Pancreas (tissue), 10 donors: ENCODE measurements around the gene NAT9. TPM values are rescaled to one million over a fixed set of nuclear protein-coding genes. Genes with fewer than 3 reads are reported as not detected.

Experiments
- ATAC-seq, 4 donors: fragments of 200-7000 bp; cut with Tn5 transposase; one replicate each; pipeline versions ENCODE4 v1.8.0 to v1.9.1; 2020; ENCODE audit warnings: mild to moderate bottlenecking in 4 of 4, moderate library complexity in 4 of 4
- DNase-seq, 6 donors: peaks; one replicate each; pipeline ENCODE4 v3.0.0-alpha.2; 2020
- FAIRE-seq: peaks from 2 replicates; lab custom pipeline; 2012; peaks lifted over from hg19 to GRCh38; lab: Jason Lieb, UNC
- H3K27ac ChIP-seq, 4 donors: fragments of 200-600 bp; sonication (generic); 1 replicate in 3 of 4; 2 replicates in 1 of 4; pipeline versions ENCODE4 v1.5.0 to v1.8.0; 2020
- H3K27me3 ChIP-seq, 4 donors: fragments of 200-600 bp; one replicate each; pipeline ENCODE4 v1.8.0; 2021
- H3K36me3 ChIP-seq, 3 donors: fragments of 200-600 bp; sonication (generic) in 1 of 3; one replicate each; pipeline versions ENCODE4 v1.5.0 to v1.8.0; 2020 to 2021
- H3K4me1 ChIP-seq, 3 donors: fragments of 200-600 bp; one replicate each; pipeline ENCODE4 v1.8.0; 2021
- H3K4me3 ChIP-seq, 4 donors: fragments of 200-600 bp; sonication (generic) in 2 of 4; one replicate each; pipeline versions ENCODE4 v1.5.0 to v1.8.0; 2020 to 2021
- H3K9me3 ChIP-seq, 4 donors: fragments of 200-600 bp; one replicate each; pipeline ENCODE4 v1.8.0; 2021
- CTCF ChIP-seq, 4 donors: fragments of 200-600 bp; sonication (generic) in 3 of 4; IDR thresholded peaks; one replicate each; pipeline versions ENCODE4 v1.5.0 to v1.8.0; 2021; ENCODE audit warnings: antibody characterized with exemption in 4 of 4
- WGBS, 2 donors: extraction: QIAGEN DNeasy Blood & Tissue Kit; methylation state at CpG; one replicate each; pipeline ENCODE4 v1.1.7; 2013; 5-methylcytosine and 5-hydroxymethylcytosine counted together
- intact Hi-C, 3 donors: fragments of 100-400 bp; cut with DNase I; formaldehyde crosslinking; loops; one replicate each; pipeline versions ENCODE4 v1.11.1 to v1.14.2; 2022
- polyA plus RNA-seq, 2 donors: library from polyadenylated mRNA; stranded (reverse); fragments of 200-250 nt; gene quantifications; one replicate each; pipeline ENCODE4 v1.2.3, GENCODE V29; 2013
- total RNA-seq, 6 donors: library from RNA; stranded (reverse); fragmentation: NEBNext Ultra II Directional in 4 of 6; extraction: Animal tissue kit (Norgen Biotek cat#: 25700) in 4 of 6; gene quantifications; one replicate each; pipeline versions ENCODE4 v1.2.1 to v1.2.4, GENCODE V29; 2021 to 2023
- donor health status: healthy with polysubstance abuse.
- donor health status: DM: no; HTN: no; CAD: no; lungs with moderate emphysema.
- donor health status: DM: no; HTN: no; CAD: no.
- donor health status: control.
- donor health status: control.
- donor health status: Bipolar disorder and iron deficiency.
- donor health status: DM: yes; HTN: yes; CAD: no.
- donor health status: DM: no; HTN: no; CAD: no.
- donor health status: DM: no; HTN: no; CAD: no.
- donor health status: DM: yes; HTN: yes; CAD: no.

The NAT9 gene
- total and polyA plus RNA-seq, 8 donors, result 14.4 to 38.5 (median 24.8) TPM

- no peak for FAIRE-seq
- intact Hi-C loops, result no loop called here
Measured at GRCh38 chr17:74729866-74730265, 46.3 kb downstream of the NAT9 start.

GRCh38 chr17:74729368-74729767, 46.8 kb downstream of the NAT9 start:
- intact Hi-C loops, result no loop called here
- no peaks in the 10 kb centered on the region for H3K9me3 ChIP-seq
- no peak for TF ChIP-seq CTCF (IDR thresholded peaks at IDR 0.05)
- no peak for FAIRE-seq
- no peak for DNase-seq
- H3K27me3 ChIP-seq, result no peaks in the 10 kb centered on the region
- no peak for ATAC-seq
- no peaks in the 10 kb centered on the region for H3K4me1 ChIP-seq
- H3K4me3 ChIP-seq, result no peak overlapping the region
- 86 to 93% methylated on average over 5 of the region's 5 CpGs for WGBS, 2 donors
- no peaks in the 10 kb centered on the region for H3K36me3 ChIP-seq
- no peak overlapping the region for H3K27ac ChIP-seq

More at GRCh38 chr17:74729866-74730265, 46.3 kb downstream of the NAT9 start:
- Histone ChIP-seq H3K27me3 (no peaks in the 10 kb centered on the region), H3K27ac (no peak overlapping the region), H3K36me3 (no peaks in the 10 kb centered on the region), H3K4me1 (no peaks in the 10 kb centered on the region), H3K4me3 (no peak overlapping the region), H3K9me3 (no peaks in the 10 kb centered on the region)
- 79 to 87% methylated on average over 15 of the region's 15 CpGs for WGBS, 2 donors
- no peak for TF ChIP-seq CTCF (IDR thresholded peaks at IDR 0.05)
- ATAC-seq, result no peak
- no peak for DNase-seq

GRCh38 chr17:74728702-74729075, 47.5 kb downstream of the NAT9 start:
- Histone ChIP-seq H3K9me3 (no peaks in the 10 kb centered on the region), H3K27ac (no peak overlapping the region), H3K4me3 (no peak overlapping the region), H3K27me3 (no peaks in the 10 kb centered on the region), H3K4me1 (no peaks in the 10 kb centered on the region), H3K36me3 (no peaks in the 10 kb centered on the region)
- ATAC-seq, result no peak
- FAIRE-seq, result no peak
- WGBS, 2 donors, result 68 to 73% methylated on average over 3 of the region's 3 CpGs
- no peak for DNase-seq
- intact Hi-C loops, result no loop called here
- TF ChIP-seq CTCF (IDR thresholded peaks at IDR 0.05), result no peak

GRCh38 chr17:74728033-74728701, 48.0 kb downstream of the NAT9 start:
- Histone ChIP-seq H3K27ac (no peak overlapping the region), H3K27me3 (no peaks in the 10 kb centered on the region), H3K4me3 (no peak overlapping the region), H3K36me3 (no peaks in the 10 kb centered on the region), H3K9me3 (no peaks in the 10 kb centered on the region), H3K4me1 (no peaks in the 10 kb centered on the region)
- 72 to 77% methylated on average over 3 of the region's 3 CpGs for WGBS, 2 donors
- FAIRE-seq (no peak), DNase-seq (no peak), ATAC-seq (no peak)
- no peak for TF ChIP-seq CTCF (IDR thresholded peaks at IDR 0.05)
- intact Hi-C loops, result no loop called here

- FAIRE-seq (no peak), ATAC-seq (no peak), DNase-seq (no peak)
- no peak overlapping the region for H3K27ac ChIP-seq
- no peaks in the 10 kb centered on the region for H3K36me3 ChIP-seq
- WGBS, 2 donors, result 91 to 92% methylated on average over 3 of the region's 3 CpGs
- H3K27me3 ChIP-seq, result no peaks in the 10 kb centered on the region
- TF ChIP-seq CTCF (IDR thresholded peaks at IDR 0.05), result no peak
- intact Hi-C loops, result no loop called here
- H3K9me3 ChIP-seq, result no peaks in the 10 kb centered on the region
- H3K4me1 ChIP-seq, result no peaks in the 10 kb centered on the region
- no peak overlapping the region for H3K4me3 ChIP-seq
Measured at GRCh38 chr17:74725111-74725510, 51.0 kb downstream of the NAT9 start.
